WTC11 (cell line): ENCODE data around the gene ADCYAP1. TPM values are rescaled to one million over a fixed set of nuclear protein-coding genes. Genes with fewer than 3 reads are reported as not detected.

ENCODE experiments used
- ATAC-seq: fragments of 200-7000 bp; cut with Tn5 transposase; 2 replicates; pipeline ENCODE4 v1.10.0; 2021; ENCODE audit warnings: mild to moderate bottlenecking, moderate library complexity
- CTCF ChIA-PET: fragments of 300-600 bp; sonication (Branson Sonifier 250); formaldehyde crosslinking; loops from one replicate; lab custom pipeline; 2021; ENCODE audit warnings: antibody characterized with exemption; lab: Charles Lee
- POLR2A ChIA-PET: fragments of 350-600 bp; sonication (Branson Sonifier 250); formaldehyde crosslinking; loops from one replicate; lab custom pipeline; 2021; ENCODE audit warnings: antibody characterized with exemption; lab: Charles Lee
- DNase-seq: peaks from one replicate; pipeline ENCODE4 v3.0.0; 2021; ENCODE audit warnings: low spot score
- H3K27ac Mint-ChIP-seq: 2 replicates; pipeline ENCODE4 v1.8.0; 2021; ENCODE audit warnings: mixed read lengths
- H3K27me3 Mint-ChIP-seq: 2 replicates; pipeline ENCODE4 v1.8.0; 2021; ENCODE audit warnings: low read depth, mild to moderate bottlenecking, moderate library complexity, mixed read lengths
- H3K36me3 Mint-ChIP-seq: 2 replicates; pipeline ENCODE4 v1.8.0; 2021; ENCODE audit warnings: mixed read lengths
- H3K4me1 Mint-ChIP-seq: 2 replicates; pipeline ENCODE4 v1.8.0; 2022; ENCODE audit warnings: mixed read lengths
- H3K4me3 Mint-ChIP-seq: 2 replicates; pipeline ENCODE4 v1.8.0; 2021; ENCODE audit warnings: mild to moderate bottlenecking, moderate library complexity, mixed read lengths
- H3K9me3 Mint-ChIP-seq: 2 replicates; pipeline ENCODE4 v1.8.0; 2021; ENCODE audit warnings: mixed read lengths
- FOXP1 ChIP-seq: sonication (generic); formaldehyde crosslinking; IDR thresholded peaks from 2 replicates; pipeline ENCODE4 v1.8.0; 2022; ENCODE audit warnings: missing genetic modification reagents, mild to moderate bottlenecking, moderate library complexity, borderline replicate concordance
- JAZF1 ChIP-seq: fragments of 250-450 bp; sonication (Bioruptor Pico); IDR thresholded peaks from 2 replicates; pipeline ENCODE4 v1.9.0; 2021; ENCODE audit warnings: moderate library complexity, mild to moderate bottlenecking, inconsistent platforms
- KAT7 ChIP-seq: sonication (generic); formaldehyde crosslinking; IDR thresholded peaks from 2 replicates; pipeline ENCODE4 v1.8.1; 2023; ENCODE audit warnings: missing genetic modification reagents, mild to moderate bottlenecking, borderline replicate concordance
- NFE2L1 ChIP-seq: sonication (generic); formaldehyde crosslinking; IDR thresholded peaks from 2 replicates; pipeline ENCODE4 v1.8.1; 2023; ENCODE audit warnings: missing genetic modification reagents
- SMAD4 ChIP-seq: sonication (generic); formaldehyde crosslinking; IDR thresholded peaks from 2 replicates; pipeline ENCODE4 v1.8.0; 2022; ENCODE audit warnings: mild to moderate bottlenecking, missing genetic modification reagents
- TEAD1 ChIP-seq: sonication (generic); formaldehyde crosslinking; IDR thresholded peaks from 2 replicates; pipeline ENCODE4 v1.8.0; 2022; ENCODE audit warnings: mild to moderate bottlenecking, missing genetic modification reagents
- TEAD4 ChIP-seq: sonication (generic); formaldehyde crosslinking; IDR thresholded peaks from 2 replicates; pipeline ENCODE4 v1.8.0; 2022; ENCODE audit warnings: mild to moderate bottlenecking, missing genetic modification reagents
- ZNF121 ChIP-seq: sonication (generic); formaldehyde crosslinking; IDR thresholded peaks from 2 replicates; pipeline ENCODE4 v1.8.0; 2023; ENCODE audit warnings: missing genetic modification reagents
- total RNA-seq: library from RNA; stranded (reverse); gene quantifications from 3 replicates; pipeline ENCODE4 v1.2.3, GENCODE V29; 2021
- TF ChIP-seq, protein P1 (sequence below): sonication (generic); formaldehyde crosslinking; IDR thresholded peaks from 2 replicates; pipeline ENCODE4 v1.8.1; 2023; ENCODE audit warnings: mild to moderate bottlenecking, missing genetic modification reagents
- TF ChIP-seq, protein P2 (sequence below): fragments of 250-450 bp; sonication (Bioruptor Pico); conservative IDR thresholded peaks from 2 replicates; pipeline ENCODE4 v1.9.0; 2021; ENCODE audit warnings: mild to moderate bottlenecking
- TF ChIP-seq, protein P3 (sequence below): sonication (generic); formaldehyde crosslinking; conservative IDR thresholded peaks from 2 replicates; pipeline ENCODE4 v1.8.1; 2023; ENCODE audit warnings: mild to moderate bottlenecking, low read depth, missing genetic modification reagents, moderate library complexity
- TF ChIP-seq, protein P4 (sequence below): sonication (generic); formaldehyde crosslinking; IDR thresholded peaks from 2 replicates; pipeline ENCODE4 v1.8.0; 2022; ENCODE audit warnings: mild to moderate bottlenecking, missing genetic modification reagents
- TF ChIP-seq, protein P5 (sequence below): sonication (generic); formaldehyde crosslinking; IDR thresholded peaks from 2 replicates; pipeline ENCODE4 v1.8.1; 2022; ENCODE audit warnings: low read depth, mild to moderate bottlenecking, moderate library complexity, missing genetic modification reagents, borderline replicate concordance
- TF ChIP-seq, protein P6 (sequence below): sonication (generic); formaldehyde crosslinking; IDR thresholded peaks from 2 replicates; pipeline ENCODE4 v1.8.0; 2023; ENCODE audit warnings: missing genetic modification reagents, mild to moderate bottlenecking, borderline replicate concordance
- TF ChIP-seq, protein P7 (sequence below): fragments of 200-600 bp; IDR thresholded peaks from 2 replicates; pipeline ENCODE4 v1.8.0; 2022; ENCODE audit warnings: antibody characterized with exemption
- TF ChIP-seq, protein P8 (sequence below): fragments of 250-450 bp; sonication (Bioruptor Pico); IDR thresholded peaks from 2 replicates; pipeline ENCODE4 v1.9.0; 2021; ENCODE audit warnings: mild to moderate bottlenecking

The ADCYAP1 gene
- total RNA-seq, 1 experiment from 2014 or later, result not detected

DNA sequence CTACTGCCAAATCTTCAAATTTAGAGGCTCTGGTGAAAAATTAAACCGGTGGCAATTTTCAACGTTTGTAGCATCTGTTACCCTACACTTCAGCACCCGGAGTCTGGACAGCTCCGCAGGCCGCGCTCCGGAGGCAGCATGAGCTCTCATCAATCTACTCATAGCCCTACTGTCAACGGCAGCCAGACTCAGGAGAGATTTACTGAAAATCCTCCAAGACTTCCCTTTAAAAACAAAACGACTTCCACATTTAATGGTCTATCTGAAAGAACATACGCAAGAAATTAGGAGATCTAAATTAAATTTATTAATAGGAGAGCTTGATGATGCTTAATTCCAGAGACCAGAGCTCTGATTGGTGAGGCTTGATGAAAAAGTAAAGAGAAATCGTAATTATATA lies 970 bp upstream of the ADCYAP1 start:
- Mint-ChIP-seq H3K4me3 (peak overlapping the region; percentile 76), H3K27ac (no peak overlapping the region), H3K4me1 (peaks cover 50% of the 10 kb centered on the region), H3K27me3 (peaks cover 89% of the 10 kb centered on the region), H3K36me3 (no peaks in the 10 kb centered on the region; the same call in 1 of the 2 replicates), H3K9me3 (no peaks in the 10 kb centered on the region)
- no peak for ATAC-seq
- POLR2A ChIA-PET, result interaction anchor here (0.6 kb wide), 1 partner anchor 1787 kb away, joined by 3 read pairs; no protein-coding TSS in a partner anchor
- DNase-seq, result peak; percentile 83
- CTCF ChIA-PET, result interaction anchor here (0.7 to 4.7 kb wide), 5 partner anchors 23 to 761 kb away, joined by 3 to 26 read pairs (median 6); no protein-coding TSS in a partner anchor
- TF ChIP-seq, protein P1, sequence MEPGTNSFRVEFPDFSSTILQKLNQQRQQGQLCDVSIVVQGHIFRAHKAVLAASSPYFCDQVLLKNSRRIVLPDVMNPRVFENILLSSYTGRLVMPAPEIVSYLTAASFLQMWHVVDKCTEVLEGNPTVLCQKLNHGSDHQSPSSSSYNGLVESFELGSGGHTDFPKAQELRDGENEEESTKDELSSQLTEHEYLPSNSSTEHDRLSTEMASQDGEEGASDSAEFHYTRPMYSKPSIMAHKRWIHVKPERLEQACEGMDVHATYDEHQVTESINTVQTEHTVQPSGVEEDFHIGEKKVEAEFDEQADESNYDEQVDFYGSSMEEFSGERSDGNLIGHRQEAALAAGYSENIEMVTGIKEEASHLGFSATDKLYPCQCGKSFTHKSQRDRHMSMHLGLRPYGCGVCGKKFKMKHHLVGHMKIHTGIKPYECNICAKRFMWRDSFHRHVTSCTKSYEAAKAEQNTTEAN, result no peak
- TF ChIP-seq, protein P2, sequence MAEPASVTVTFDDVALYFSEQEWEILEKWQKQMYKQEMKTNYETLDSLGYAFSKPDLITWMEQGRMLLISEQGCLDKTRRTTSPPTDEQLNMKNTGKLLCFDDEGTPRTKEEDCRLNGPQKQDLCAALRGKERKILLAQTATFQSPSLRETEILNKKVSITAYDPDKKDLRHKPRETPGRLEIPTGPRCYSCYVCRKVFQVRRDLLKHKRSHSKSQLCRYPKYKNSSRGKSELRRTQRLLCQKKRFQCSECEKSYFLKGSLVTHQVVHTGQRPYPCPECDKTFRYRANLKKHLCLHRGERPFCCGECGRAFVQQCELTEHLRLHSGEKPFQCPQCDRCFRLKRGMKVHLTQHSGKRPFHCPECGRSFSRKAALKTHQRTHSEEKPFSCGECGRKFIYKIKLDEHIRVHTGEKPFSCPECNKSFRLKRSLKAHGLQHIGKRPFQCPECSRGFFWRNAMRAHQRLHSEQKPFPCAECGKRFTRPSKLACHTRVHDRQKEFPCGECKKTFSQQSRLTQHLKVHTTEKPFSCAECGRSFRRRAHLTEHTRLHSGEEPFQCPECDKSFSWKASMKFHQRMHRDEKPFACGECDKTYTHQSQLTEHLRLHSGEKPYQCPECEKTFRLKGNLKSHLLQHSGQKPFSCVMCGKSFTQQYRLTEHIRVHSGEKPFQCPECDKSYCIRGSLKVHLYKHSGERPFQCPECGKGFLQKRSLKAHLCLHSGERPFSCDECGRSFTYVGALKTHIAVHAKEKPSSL (CRISPR knock-in tag), result no peak
- TF ChIP-seq TEAD4 (CRISPR knock-in tag) (peak; percentile 77), KAT7 (CRISPR knock-in tag) (no peak), ZNF121 (CRISPR knock-in tag) (no peak), JAZF1 (CRISPR knock-in tag) (no peak), NFE2L1 (CRISPR knock-in tag) (peak; percentile 41; the same call in 1 of the 2 replicates), FOXP1 (peak; percentile 55; the same call in 1 of the 2 replicates), SMAD4 (CRISPR knock-in tag) (no peak), TEAD1 (peak; percentile 52; the same call in 1 of the 2 replicates)
- TF ChIP-seq, protein P3, sequence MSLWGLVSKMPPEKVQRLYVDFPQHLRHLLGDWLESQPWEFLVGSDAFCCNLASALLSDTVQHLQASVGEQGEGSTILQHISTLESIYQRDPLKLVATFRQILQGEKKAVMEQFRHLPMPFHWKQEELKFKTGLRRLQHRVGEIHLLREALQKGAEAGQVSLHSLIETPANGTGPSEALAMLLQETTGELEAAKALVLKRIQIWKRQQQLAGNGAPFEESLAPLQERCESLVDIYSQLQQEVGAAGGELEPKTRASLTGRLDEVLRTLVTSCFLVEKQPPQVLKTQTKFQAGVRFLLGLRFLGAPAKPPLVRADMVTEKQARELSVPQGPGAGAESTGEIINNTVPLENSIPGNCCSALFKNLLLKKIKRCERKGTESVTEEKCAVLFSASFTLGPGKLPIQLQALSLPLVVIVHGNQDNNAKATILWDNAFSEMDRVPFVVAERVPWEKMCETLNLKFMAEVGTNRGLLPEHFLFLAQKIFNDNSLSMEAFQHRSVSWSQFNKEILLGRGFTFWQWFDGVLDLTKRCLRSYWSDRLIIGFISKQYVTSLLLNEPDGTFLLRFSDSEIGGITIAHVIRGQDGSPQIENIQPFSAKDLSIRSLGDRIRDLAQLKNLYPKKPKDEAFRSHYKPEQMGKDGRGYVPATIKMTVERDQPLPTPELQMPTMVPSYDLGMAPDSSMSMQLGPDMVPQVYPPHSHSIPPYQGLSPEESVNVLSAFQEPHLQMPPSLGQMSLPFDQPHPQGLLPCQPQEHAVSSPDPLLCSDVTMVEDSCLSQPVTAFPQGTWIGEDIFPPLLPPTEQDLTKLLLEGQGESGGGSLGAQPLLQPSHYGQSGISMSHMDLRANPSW (CRISPR knock-in tag), result no peak
- TF ChIP-seq, protein P4, sequence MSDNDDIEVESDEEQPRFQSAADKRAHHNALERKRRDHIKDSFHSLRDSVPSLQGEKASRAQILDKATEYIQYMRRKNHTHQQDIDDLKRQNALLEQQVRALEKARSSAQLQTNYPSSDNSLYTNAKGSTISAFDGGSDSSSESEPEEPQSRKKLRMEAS, result peak; percentile 27; the same call in 1 of the 2 replicates
- TF ChIP-seq, protein P5, sequence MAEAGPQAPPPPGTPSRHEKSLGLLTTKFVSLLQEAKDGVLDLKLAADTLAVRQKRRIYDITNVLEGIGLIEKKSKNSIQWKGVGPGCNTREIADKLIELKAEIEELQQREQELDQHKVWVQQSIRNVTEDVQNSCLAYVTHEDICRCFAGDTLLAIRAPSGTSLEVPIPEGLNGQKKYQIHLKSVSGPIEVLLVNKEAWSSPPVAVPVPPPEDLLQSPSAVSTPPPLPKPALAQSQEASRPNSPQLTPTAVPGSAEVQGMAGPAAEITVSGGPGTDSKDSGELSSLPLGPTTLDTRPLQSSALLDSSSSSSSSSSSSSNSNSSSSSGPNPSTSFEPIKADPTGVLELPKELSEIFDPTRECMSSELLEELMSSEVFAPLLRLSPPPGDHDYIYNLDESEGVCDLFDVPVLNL (CRISPR knock-in tag), result no peak
- TF ChIP-seq, protein P6, sequence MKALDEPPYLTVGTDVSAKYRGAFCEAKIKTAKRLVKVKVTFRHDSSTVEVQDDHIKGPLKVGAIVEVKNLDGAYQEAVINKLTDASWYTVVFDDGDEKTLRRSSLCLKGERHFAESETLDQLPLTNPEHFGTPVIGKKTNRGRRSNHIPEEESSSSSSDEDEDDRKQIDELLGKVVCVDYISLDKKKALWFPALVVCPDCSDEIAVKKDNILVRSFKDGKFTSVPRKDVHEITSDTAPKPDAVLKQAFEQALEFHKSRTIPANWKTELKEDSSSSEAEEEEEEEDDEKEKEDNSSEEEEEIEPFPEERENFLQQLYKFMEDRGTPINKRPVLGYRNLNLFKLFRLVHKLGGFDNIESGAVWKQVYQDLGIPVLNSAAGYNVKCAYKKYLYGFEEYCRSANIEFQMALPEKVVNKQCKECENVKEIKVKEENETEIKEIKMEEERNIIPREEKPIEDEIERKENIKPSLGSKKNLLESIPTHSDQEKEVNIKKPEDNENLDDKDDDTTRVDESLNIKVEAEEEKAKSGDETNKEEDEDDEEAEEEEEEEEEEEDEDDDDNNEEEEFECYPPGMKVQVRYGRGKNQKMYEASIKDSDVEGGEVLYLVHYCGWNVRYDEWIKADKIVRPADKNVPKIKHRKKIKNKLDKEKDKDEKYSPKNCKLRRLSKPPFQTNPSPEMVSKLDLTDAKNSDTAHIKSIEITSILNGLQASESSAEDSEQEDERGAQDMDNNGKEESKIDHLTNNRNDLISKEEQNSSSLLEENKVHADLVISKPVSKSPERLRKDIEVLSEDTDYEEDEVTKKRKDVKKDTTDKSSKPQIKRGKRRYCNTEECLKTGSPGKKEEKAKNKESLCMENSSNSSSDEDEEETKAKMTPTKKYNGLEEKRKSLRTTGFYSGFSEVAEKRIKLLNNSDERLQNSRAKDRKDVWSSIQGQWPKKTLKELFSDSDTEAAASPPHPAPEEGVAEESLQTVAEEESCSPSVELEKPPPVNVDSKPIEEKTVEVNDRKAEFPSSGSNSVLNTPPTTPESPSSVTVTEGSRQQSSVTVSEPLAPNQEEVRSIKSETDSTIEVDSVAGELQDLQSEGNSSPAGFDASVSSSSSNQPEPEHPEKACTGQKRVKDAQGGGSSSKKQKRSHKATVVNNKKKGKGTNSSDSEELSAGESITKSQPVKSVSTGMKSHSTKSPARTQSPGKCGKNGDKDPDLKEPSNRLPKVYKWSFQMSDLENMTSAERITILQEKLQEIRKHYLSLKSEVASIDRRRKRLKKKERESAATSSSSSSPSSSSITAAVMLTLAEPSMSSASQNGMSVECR (CRISPR knock-in tag), result 0 out of 2 replicates have a peak, but pooled peaks have one; percentile 64
- TF ChIP-seq, protein P7, sequence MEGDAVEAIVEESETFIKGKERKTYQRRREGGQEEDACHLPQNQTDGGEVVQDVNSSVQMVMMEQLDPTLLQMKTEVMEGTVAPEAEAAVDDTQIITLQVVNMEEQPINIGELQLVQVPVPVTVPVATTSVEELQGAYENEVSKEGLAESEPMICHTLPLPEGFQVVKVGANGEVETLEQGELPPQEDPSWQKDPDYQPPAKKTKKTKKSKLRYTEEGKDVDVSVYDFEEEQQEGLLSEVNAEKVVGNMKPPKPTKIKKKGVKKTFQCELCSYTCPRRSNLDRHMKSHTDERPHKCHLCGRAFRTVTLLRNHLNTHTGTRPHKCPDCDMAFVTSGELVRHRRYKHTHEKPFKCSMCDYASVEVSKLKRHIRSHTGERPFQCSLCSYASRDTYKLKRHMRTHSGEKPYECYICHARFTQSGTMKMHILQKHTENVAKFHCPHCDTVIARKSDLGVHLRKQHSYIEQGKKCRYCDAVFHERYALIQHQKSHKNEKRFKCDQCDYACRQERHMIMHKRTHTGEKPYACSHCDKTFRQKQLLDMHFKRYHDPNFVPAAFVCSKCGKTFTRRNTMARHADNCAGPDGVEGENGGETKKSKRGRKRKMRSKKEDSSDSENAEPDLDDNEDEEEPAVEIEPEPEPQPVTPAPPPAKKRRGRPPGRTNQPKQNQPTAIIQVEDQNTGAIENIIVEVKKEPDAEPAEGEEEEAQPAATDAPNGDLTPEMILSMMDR, result no peak
- TF ChIP-seq, protein P8, sequence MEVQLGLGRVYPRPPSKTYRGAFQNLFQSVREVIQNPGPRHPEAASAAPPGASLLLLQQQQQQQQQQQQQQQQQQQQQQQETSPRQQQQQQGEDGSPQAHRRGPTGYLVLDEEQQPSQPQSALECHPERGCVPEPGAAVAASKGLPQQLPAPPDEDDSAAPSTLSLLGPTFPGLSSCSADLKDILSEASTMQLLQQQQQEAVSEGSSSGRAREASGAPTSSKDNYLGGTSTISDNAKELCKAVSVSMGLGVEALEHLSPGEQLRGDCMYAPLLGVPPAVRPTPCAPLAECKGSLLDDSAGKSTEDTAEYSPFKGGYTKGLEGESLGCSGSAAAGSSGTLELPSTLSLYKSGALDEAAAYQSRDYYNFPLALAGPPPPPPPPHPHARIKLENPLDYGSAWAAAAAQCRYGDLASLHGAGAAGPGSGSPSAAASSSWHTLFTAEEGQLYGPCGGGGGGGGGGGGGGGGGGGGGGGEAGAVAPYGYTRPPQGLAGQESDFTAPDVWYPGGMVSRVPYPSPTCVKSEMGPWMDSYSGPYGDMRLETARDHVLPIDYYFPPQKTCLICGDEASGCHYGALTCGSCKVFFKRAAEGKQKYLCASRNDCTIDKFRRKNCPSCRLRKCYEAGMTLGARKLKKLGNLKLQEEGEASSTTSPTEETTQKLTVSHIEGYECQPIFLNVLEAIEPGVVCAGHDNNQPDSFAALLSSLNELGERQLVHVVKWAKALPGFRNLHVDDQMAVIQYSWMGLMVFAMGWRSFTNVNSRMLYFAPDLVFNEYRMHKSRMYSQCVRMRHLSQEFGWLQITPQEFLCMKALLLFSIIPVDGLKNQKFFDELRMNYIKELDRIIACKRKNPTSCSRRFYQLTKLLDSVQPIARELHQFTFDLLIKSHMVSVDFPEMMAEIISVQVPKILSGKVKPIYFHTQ (CRISPR knock-in tag), result no peak
